Progenitor cell of endocrine pancreas (in vitro differentiated cells): ENCODE measurements around the gene LARP1. TPM values are rescaled to one million over a fixed set of nuclear protein-coding genes. Genes with fewer than 3 reads are reported as not detected.

ENCODE experiments used
- DNase-seq: peaks from one replicate; pipeline ENCODE4 v3.0.0; 2021; ENCODE audit warnings: low spot score; ENCODE audit not compliant: unreplicated experiment
- H3K27ac Mint-ChIP-seq: 2 replicates; pipeline ENCODE4 v1.8.0; 2021; ENCODE audit warnings: mild to moderate bottlenecking, moderate library complexity, mixed read lengths
- H3K27me3 Mint-ChIP-seq: 2 replicates; pipeline ENCODE4 v1.8.0; 2021; ENCODE audit warnings: mixed read lengths
- H3K36me3 Mint-ChIP-seq: 2 replicates; pipeline ENCODE4 v1.8.0; 2022; ENCODE audit warnings: mixed read lengths; ENCODE audit not compliant: insufficient read depth
- H3K4me1 Mint-ChIP-seq: 2 replicates; pipeline ENCODE4 v1.8.0; 2021; ENCODE audit warnings: low read depth, mixed read lengths
- H3K4me3 Mint-ChIP-seq: 2 replicates; pipeline ENCODE4 v1.8.0; 2021; ENCODE audit warnings: low read depth, mild to moderate bottlenecking, moderate library complexity, mixed read lengths
- H3K9me3 Mint-ChIP-seq: 2 replicates; pipeline ENCODE4 v1.8.0; 2021; ENCODE audit warnings: low read depth, mixed read lengths
- long read RNA-seq: library from polyadenylated mRNA; unstranded; transcript quantifications from one replicate; pipeline ENCODE4 v2.0.0, GENCODE V29; 2020
- total RNA-seq: library from RNA; stranded (reverse); gene quantifications from 2 replicates; pipeline ENCODE4 v1.2.1, GENCODE V29; 2021
- TF ChIP-seq, protein P1 (sequence below): fragments of 200-600 bp; sonication (generic); IDR thresholded peaks from one replicate; pipeline ENCODE4 v1.5.0; 2021; ENCODE audit warnings: antibody characterized with exemption, mild to moderate bottlenecking; ENCODE audit not compliant: unreplicated experiment

LARP1 gene
- total RNA-seq, result 225 and 234 TPM in 2 replicates
- long read RNA-seq, partial matches to known transcripts, result 2 of 72 reads
- long read RNA-seq, other reads (novel, unspliced or antisense), result 70 of 72 reads

DNA sequence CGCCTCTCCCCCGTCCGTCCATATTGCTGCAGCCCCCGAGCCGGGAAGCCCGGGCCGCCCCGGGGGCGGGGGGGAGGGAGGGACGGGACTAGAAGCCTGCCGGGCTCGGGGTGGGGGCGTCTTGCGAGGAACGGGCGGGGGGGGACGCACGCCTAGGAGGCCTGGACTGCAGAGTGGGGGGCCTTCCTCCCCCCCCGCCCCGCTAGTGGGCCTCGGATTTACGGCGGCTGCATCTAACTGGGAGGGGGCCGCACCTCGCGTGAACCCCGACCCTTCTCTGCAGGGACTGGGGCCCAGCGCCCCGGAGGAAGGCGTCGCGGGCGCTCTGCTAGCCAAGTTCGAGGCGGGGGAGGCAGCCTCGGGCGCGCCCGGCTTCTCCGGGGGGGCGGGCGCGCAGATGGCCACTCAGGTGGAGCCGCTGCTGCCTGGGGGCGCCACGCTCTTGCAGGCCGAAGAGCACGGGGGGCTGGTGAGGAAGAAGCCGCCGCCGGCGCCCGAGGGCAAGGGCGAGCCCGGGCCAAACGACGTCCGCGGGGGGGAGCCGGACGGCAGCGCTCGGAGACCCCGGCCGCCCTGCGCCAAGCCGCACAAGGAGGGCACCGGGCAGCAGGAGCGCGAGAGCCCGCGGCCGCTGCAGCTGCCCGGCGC, at the start of gene LARP1:
LARP1 (plus strand) TSS at position 17 of the 648 bp plus-strand sequence; CDS start at position 398, 381 bp downstream.
- no peaks in the 10 kb centered on the region for H3K9me3 Mint-ChIP-seq
- H3K4me1 Mint-ChIP-seq, result peaks cover 38% of the 10 kb centered on the region
- peak; percentile 24 for DNase-seq
- no peaks in the 10 kb centered on the region for H3K27me3 Mint-ChIP-seq
- peak within 1 kb of the TSS; percentile 94 for H3K27ac Mint-ChIP-seq
- TF ChIP-seq, protein P1, sequence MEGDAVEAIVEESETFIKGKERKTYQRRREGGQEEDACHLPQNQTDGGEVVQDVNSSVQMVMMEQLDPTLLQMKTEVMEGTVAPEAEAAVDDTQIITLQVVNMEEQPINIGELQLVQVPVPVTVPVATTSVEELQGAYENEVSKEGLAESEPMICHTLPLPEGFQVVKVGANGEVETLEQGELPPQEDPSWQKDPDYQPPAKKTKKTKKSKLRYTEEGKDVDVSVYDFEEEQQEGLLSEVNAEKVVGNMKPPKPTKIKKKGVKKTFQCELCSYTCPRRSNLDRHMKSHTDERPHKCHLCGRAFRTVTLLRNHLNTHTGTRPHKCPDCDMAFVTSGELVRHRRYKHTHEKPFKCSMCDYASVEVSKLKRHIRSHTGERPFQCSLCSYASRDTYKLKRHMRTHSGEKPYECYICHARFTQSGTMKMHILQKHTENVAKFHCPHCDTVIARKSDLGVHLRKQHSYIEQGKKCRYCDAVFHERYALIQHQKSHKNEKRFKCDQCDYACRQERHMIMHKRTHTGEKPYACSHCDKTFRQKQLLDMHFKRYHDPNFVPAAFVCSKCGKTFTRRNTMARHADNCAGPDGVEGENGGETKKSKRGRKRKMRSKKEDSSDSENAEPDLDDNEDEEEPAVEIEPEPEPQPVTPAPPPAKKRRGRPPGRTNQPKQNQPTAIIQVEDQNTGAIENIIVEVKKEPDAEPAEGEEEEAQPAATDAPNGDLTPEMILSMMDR, result no peak
- peak within 1 kb of the TSS; percentile 98 for H3K4me3 Mint-ChIP-seq
- H3K36me3 Mint-ChIP-seq, result no peaks in the 10 kb centered on the region

DNA sequence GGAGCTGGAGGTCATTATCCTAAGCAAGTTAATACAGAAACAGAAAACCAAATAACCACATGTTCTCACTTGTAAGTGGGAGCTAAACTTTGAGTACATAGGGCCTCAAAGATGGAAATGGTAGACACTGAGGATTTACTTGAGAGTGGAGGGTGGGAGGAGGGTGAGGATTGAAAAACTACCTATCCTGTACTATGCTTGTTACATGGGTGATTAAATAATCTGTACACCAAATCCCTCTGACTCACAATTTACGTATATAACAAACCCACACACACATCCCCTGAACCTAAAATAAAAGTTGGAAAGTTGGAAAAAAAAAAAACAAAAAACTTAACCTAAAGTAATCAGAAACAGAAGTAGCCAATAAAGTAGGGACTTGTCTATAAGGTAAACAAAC, 48.8 kb upstream of the LARP1 start:
- Mint-ChIP-seq H3K27ac (no peak overlapping the region), H3K9me3 (no peaks in the 10 kb centered on the region), H3K36me3 (no peaks in the 10 kb centered on the region), H3K4me3 (no peak overlapping the region), H3K27me3 (no peaks in the 10 kb centered on the region), H3K4me1 (no peaks in the 10 kb centered on the region)
- TF ChIP-seq, protein P1, result no peak
- no peak for DNase-seq

DNA sequence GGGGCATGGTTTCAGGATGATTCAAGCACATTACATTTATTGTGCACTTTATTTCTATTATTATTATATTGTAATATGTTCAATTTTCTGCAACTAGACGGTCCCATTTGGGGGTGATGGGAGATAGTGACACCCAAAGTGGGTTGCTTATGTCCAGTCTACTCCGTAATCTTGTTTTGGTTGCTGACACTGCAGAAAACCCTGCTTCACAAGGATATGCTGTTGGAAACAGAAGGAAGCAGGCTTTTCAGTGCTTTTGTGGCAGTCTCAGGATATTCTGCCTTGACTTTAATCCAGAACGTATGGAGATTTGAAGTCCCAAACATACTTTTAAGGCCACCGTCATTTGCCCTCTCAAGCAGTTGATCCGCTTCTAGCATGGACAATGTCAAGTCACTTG, 47.5 kb upstream of the LARP1 start:
- Mint-ChIP-seq H3K36me3 (no peaks in the 10 kb centered on the region), H3K4me1 (peaks cover 7% of the 10 kb centered on the region), H3K9me3 (no peaks in the 10 kb centered on the region), H3K27ac (no peak overlapping the region), H3K27me3 (no peaks in the 10 kb centered on the region), H3K4me3 (no peak overlapping the region)
- no peak for DNase-seq
- TF ChIP-seq, protein P1, result no peak

DNA sequence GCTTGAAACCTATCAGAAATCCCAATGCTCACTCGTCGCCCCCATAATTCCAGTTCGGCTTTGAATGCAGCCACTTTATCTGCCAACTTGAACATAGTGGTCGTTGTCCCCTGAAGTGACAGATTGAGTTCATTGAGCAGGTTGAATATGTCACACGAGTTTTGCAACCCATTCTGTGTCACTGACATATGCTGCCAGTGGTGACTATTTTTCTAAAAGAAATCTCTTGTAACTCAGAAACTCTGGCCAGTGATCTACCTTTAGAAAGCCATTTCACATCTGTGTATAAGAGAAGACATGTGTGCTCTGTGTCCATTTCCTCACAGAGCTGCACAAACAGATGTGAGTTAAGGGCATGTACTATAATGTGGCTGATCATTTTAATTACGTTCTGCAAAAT, 47.0 kb upstream of the LARP1 start:
- no peaks in the 10 kb centered on the region for H3K9me3 Mint-ChIP-seq
- no peak for DNase-seq
- H3K4me3 Mint-ChIP-seq, result no peak overlapping the region
- no peaks in the 10 kb centered on the region for H3K36me3 Mint-ChIP-seq
- H3K27me3 Mint-ChIP-seq, result no peaks in the 10 kb centered on the region
- peaks cover 11% of the 10 kb centered on the region for H3K4me1 Mint-ChIP-seq
- H3K27ac Mint-ChIP-seq, result no peak overlapping the region
- TF ChIP-seq, protein P1, result no peak

GRCh38 chr5:154708846-154709245, 46.3 kb upstream of the LARP1 start:
- H3K27me3 Mint-ChIP-seq, result no peaks in the 10 kb centered on the region
- TF ChIP-seq, protein P1, result no peak
- H3K27ac Mint-ChIP-seq, result no peak overlapping the region
- peaks cover 15% of the 10 kb centered on the region for H3K4me1 Mint-ChIP-seq
- no peak overlapping the region for H3K4me3 Mint-ChIP-seq
- H3K36me3 Mint-ChIP-seq, result no peaks in the 10 kb centered on the region
- H3K9me3 Mint-ChIP-seq, result no peaks in the 10 kb centered on the region
- no peak for DNase-seq
